Hepatocyte (in vitro differentiated cells): ENCODE data around the gene LMX1A. TPM values are rescaled to one million over a fixed set of nuclear protein-coding genes. Genes with fewer than 3 reads are reported as not detected.

ENCODE experiments used
- DNase-seq: peaks from one replicate; pipeline ENCODE4 v3.0.0-alpha.2; 2016; ENCODE audit warnings: low spot score
- H2AFZ ChIP-seq: fragments of 200-600 bp; sonication (generic); 2 replicates; pipeline ENCODE4 v1.6.0; 2016; ENCODE audit warnings: antibody characterized with exemption, mild to moderate bottlenecking
- H3K27ac ChIP-seq: fragments of 200-600 bp; sonication (generic); 2 replicates; pipeline ENCODE4 v1.5.1; 2016; ENCODE audit warnings: mild to moderate bottlenecking
- H3K27me3 ChIP-seq: fragments of 200-600 bp; sonication (generic); 2 replicates; pipeline ENCODE4 v1.6.1; 2016
- H3K36me3 ChIP-seq: fragments of 200-600 bp; sonication (generic); replicated peaks from 2 replicates; pipeline ENCODE4 v1.5.1; 2016; ENCODE audit warnings: low read depth; ENCODE audit not compliant: insufficient read depth
- H3K4me1 ChIP-seq: fragments of 200-600 bp; sonication (generic); 2 replicates; pipeline ENCODE4 v1.5.1; 2016; ENCODE audit warnings: mild to moderate bottlenecking, moderate library complexity; ENCODE audit not compliant: insufficient read depth
- H3K4me2 ChIP-seq: fragments of 200-600 bp; sonication (generic); 2 replicates; pipeline ENCODE4 v1.6.0; 2016
- H3K4me3 ChIP-seq: fragments of 200-600 bp; sonication (generic); 2 replicates; pipeline ENCODE4 v1.5.1; 2016; ENCODE audit warnings: mild to moderate bottlenecking
- H3K79me2 ChIP-seq: fragments of 200-600 bp; sonication (generic); 2 replicates; pipeline ENCODE4 v1.6.0; 2017; ENCODE audit warnings: mild to moderate bottlenecking
- H3K9me2 ChIP-seq: fragments of 200-600 bp; sonication (generic); replicated peaks from 2 replicates; pipeline ENCODE4 v1.6.0; 2017; ENCODE audit warnings: mild to moderate bottlenecking; ENCODE audit not compliant: insufficient read depth
- H3K9me3 ChIP-seq: fragments of 200-600 bp; sonication (generic); 2 replicates; pipeline ENCODE4 v1.5.1; 2016; ENCODE audit warnings: low read depth, mild to moderate bottlenecking
- H4K20me1 ChIP-seq: fragments of 200-600 bp; sonication (generic); 2 replicates; pipeline ENCODE4 v1.6.0; 2016; ENCODE audit warnings: mild to moderate bottlenecking; ENCODE audit not compliant: insufficient read depth, poor library complexity, severe bottlenecking
- CTCF ChIP-seq: fragments of 200-600 bp; sonication (generic); IDR thresholded peaks from 2 replicates; pipeline ENCODE4 v1.5.1; 2016; ENCODE audit warnings: antibody characterized with exemption, mild to moderate bottlenecking; ENCODE audit not compliant: poor library complexity
- EZH2 ChIP-seq: fragments of 200-600 bp; sonication (generic); IDR thresholded peaks from 2 replicates; pipeline ENCODE4 v1.6.1; 2016; ENCODE audit warnings: antibody characterized with exemption, mild to moderate bottlenecking, borderline replicate concordance
- EZH2phosphoT487 ChIP-seq: fragments of 200-600 bp; sonication (generic); IDR thresholded peaks from one replicate; pipeline ENCODE4 v1.6.1; 2018; ENCODE audit warnings: antibody characterized with exemption, mild to moderate bottlenecking, low read depth, moderate library complexity; ENCODE audit not compliant: unreplicated experiment, severe bottlenecking
- WGBS: methylation state at CpG from one replicate; pipeline ENCODE4 v1.1.6; 2016; ENCODE audit warnings: low lambda C conversion rate; ENCODE audit errors: missing lambda C conversion rate; 5-methylcytosine and 5-hydroxymethylcytosine counted together
- polyA plus RNA-seq: library from polyadenylated mRNA; unstranded; fragments of >200 nt; fragmentation: Nextera tagmentation; extraction: Ambion mirVana; gene quantifications from 2 replicates; pipeline ENCODE4 v1.2.1, GENCODE V29; 2016
- total RNA-seq: library from RNA; depleted of rRNA; stranded (reverse); fragments of >200 nt; gene quantifications from 2 replicates; pipeline ENCODE4 v1.2.3, GENCODE V29; 2014

Gene LMX1A
- total and polyA plus RNA-seq, 2 experiments from 2014 or later, result not detected

- peaks cover 23% of the 10 kb centered on the region for H3K27me3 ChIP-seq
- H4K20me1 ChIP-seq, result no peaks in the 10 kb centered on the region
- no peak overlapping the region for H3K27ac ChIP-seq
- TF ChIP-seq CTCF (no peak), EZH2 (no peak), EZH2phosphoT487 (no peak)
- H3K36me3 ChIP-seq, result no peaks in the 10 kb centered on the region
- H3K79me2 ChIP-seq, result no peaks in the 10 kb centered on the region
- no peak for DNase-seq
- no peak overlapping the region for H2AFZ ChIP-seq
- H3K9me2 ChIP-seq, result no peaks in the 10 kb centered on the region
- H3K4me2 ChIP-seq, result no peak overlapping the region
- 38% methylated on average over 2 of the region's 2 CpGs for WGBS
- H3K9me3 ChIP-seq, result no peaks in the 10 kb centered on the region
- no peaks in the 10 kb centered on the region for H3K4me1 ChIP-seq
- no peak overlapping the region for H3K4me3 ChIP-seq
These were observed 128.3 kb downstream of the LMX1A start for GRCh38 chr1:165228111-165228655.

GRCh38 chr1:165226326-165226725, 130.2 kb downstream of the LMX1A start:
- no peaks in the 10 kb centered on the region for H3K9me3 ChIP-seq
- H3K4me2 ChIP-seq, result no peak overlapping the region
- H2AFZ ChIP-seq, result no peak overlapping the region
- no peaks in the 10 kb centered on the region for H3K36me3 ChIP-seq
- H4K20me1 ChIP-seq, result no peaks in the 10 kb centered on the region
- WGBS, result 85% methylated on average over 2 of the region's 2 CpGs
- no peak overlapping the region for H3K4me3 ChIP-seq
- H3K27me3 ChIP-seq, result peaks cover 7% of the 10 kb centered on the region
- no peaks in the 10 kb centered on the region for H3K79me2 ChIP-seq
- no peaks in the 10 kb centered on the region for H3K4me1 ChIP-seq
- H3K9me2 ChIP-seq, result no peaks in the 10 kb centered on the region
- TF ChIP-seq EZH2phosphoT487 (no peak), EZH2 (no peak), CTCF (no peak)
- no peak for DNase-seq
- no peak overlapping the region for H3K27ac ChIP-seq

GRCh38 chr1:165225650-165226049, 130.9 kb downstream of the LMX1A start:
- 100% methylated on average over 1 of the region's 1 CpG for WGBS
- no peaks in the 10 kb centered on the region for H3K79me2 ChIP-seq
- no peak overlapping the region for H2AFZ ChIP-seq
- TF ChIP-seq EZH2 (no peak), EZH2phosphoT487 (no peak), CTCF (no peak)
- no peak overlapping the region for H3K27ac ChIP-seq
- peaks cover 5% of the 10 kb centered on the region for H3K27me3 ChIP-seq
- H3K4me3 ChIP-seq, result no peak overlapping the region
- H3K36me3 ChIP-seq, result no peaks in the 10 kb centered on the region
- H3K4me2 ChIP-seq, result no peak overlapping the region
- no peaks in the 10 kb centered on the region for H3K4me1 ChIP-seq
- H4K20me1 ChIP-seq, result no peaks in the 10 kb centered on the region
- no peaks in the 10 kb centered on the region for H3K9me2 ChIP-seq
- H3K9me3 ChIP-seq, result no peaks in the 10 kb centered on the region
- no peak for DNase-seq

- DNase-seq, result no peak
- Histone ChIP-seq H3K4me3 (no peak overlapping the region), H3K9me3 (no peaks in the 10 kb centered on the region), H3K27me3 (no peaks in the 10 kb centered on the region), H3K36me3 (no peaks in the 10 kb centered on the region), H2AFZ (no peak overlapping the region), H3K4me2 (no peak overlapping the region), H4K20me1 (no peaks in the 10 kb centered on the region), H3K4me1 (no peaks in the 10 kb centered on the region), H3K27ac (no peak overlapping the region), H3K9me2 (no peaks in the 10 kb centered on the region), H3K79me2 (no peaks in the 10 kb centered on the region)
- WGBS, result 94% methylated on average over 3 of the region's 3 CpGs
- TF ChIP-seq CTCF (no peak), EZH2phosphoT487 (no peak), EZH2 (no peak)
These were observed 131.5 kb downstream of the LMX1A start for GRCh38 chr1:165225062-165225461.
